Lower lobe of right lung (tissue), 2 donors: Measurements from ENCODE around the gene CCR7. TPM values are rescaled to one million over a fixed set of nuclear protein-coding genes. Genes with fewer than 3 reads are reported as not detected.
"Not testable (repeated sequence)": the region's sequence is repeated elsewhere in the genome, so short reads cannot be mapped to it uniquely, and the experiment has no call there.

Experiments
- ATAC-seq, 2 donors: fragments of 200-7000 bp; cut with Tn5 transposase; one replicate each; pipeline ENCODE4 v1.9.1; 2020 to 2022; ENCODE audit warnings: mild to moderate bottlenecking in 2 of 2, moderate library complexity in 2 of 2
- DNase-seq: peaks from one replicate; pipeline ENCODE4 v3.0.0-alpha.2; 2020
- H3K27ac ChIP-seq: fragments of 200-600 bp; one replicate; pipeline ENCODE4 v1.8.0; 2022
- H3K27me3 ChIP-seq: fragments of 200-600 bp; one replicate; pipeline ENCODE4 v1.8.0; 2022; ENCODE audit warnings: low read depth
- H3K36me3 ChIP-seq: fragments of 200-600 bp; one replicate; pipeline ENCODE4 v1.8.0; 2022; ENCODE audit warnings: mild to moderate bottlenecking
- H3K4me1 ChIP-seq: fragments of 200-600 bp; one replicate; pipeline ENCODE4 v1.8.0; 2022
- H3K4me3 ChIP-seq: fragments of 200-600 bp; one replicate; pipeline ENCODE4 v1.8.0; 2022; ENCODE audit warnings: mild to moderate bottlenecking
- H3K9me3 ChIP-seq: fragments of 200-600 bp; one replicate; pipeline ENCODE4 v1.8.0; 2022
- CTCF ChIP-seq: fragments of 200-600 bp; IDR thresholded peaks from one replicate; pipeline ENCODE4 v1.8.0; 2022; ENCODE audit warnings: antibody characterized with exemption, mild to moderate bottlenecking
- intact Hi-C: fragments of 100-400 bp; cut with DNase I; formaldehyde crosslinking; loops from one replicate; pipeline ENCODE4 v1.11.0; 2022
- total RNA-seq: library from RNA; stranded (reverse); fragmentation: NEBNext Ultra II Directional; extraction: Animal tissue kit (Norgen Biotek cat#: 25700); gene quantifications from one replicate; pipeline ENCODE4 v1.2.1, GENCODE V29; 2021
- donor health status: DM: no; HTN: yes; CAD: no; lungs with severe emphysema.

The CCR7 gene
- total RNA-seq, 1 donor from 2014 or later, result 2.2 TPM

- Histone ChIP-seq H3K27me3 (no peaks in the 10 kb centered on the region), H3K4me1 (peaks cover 5% of the 10 kb centered on the region), H3K27ac (no peak overlapping the region), H3K9me3 (no peaks in the 10 kb centered on the region), H3K4me3 (no peak overlapping the region), H3K36me3 (no peaks in the 10 kb centered on the region)
- intact Hi-C loops, result no loop called here
- DNase-seq (no peak), ATAC-seq (no peak)
- TF ChIP-seq CTCF, result no peak
Measured at GRCh38 chr17:40590742-40591141, 25.5 kb upstream of the CCR7 start.

- Histone ChIP-seq H3K4me1 (peaks cover 5% of the 10 kb centered on the region), H3K27ac (peak overlapping the region; percentile 21), H3K4me3 (no peak overlapping the region), H3K9me3 (peaks cover 5% of the 10 kb centered on the region), H3K27me3 (no peaks in the 10 kb centered on the region), H3K36me3 (no peaks in the 10 kb centered on the region)
- no peak for TF ChIP-seq CTCF
- ATAC-seq (no peak), DNase-seq (no peak)
- intact Hi-C loops, result no loop called here
Measured at GRCh38 chr17:40588552-40588951, 23.3 kb upstream of the CCR7 start.

- DNase-seq, intact Hi-C loops: not testable (repeated sequence)
Measured at GRCh38 chr17:40586264-40586663, 21.0 kb upstream of the CCR7 start.

GRCh38 chr17:40584950-40585349 lies 19.7 kb upstream of the CCR7 start:
- intact Hi-C loops, H3K27me3 ChIP-seq, H3K36me3 ChIP-seq, H3K27ac ChIP-seq, H3K4me3 ChIP-seq, ATAC-seq, DNase-seq, H3K9me3 ChIP-seq: not testable (repeated sequence)
- H3K4me1 ChIP-seq, result peaks cover 27% of the 10 kb centered on the region

More at GRCh38 chr17:40586264-40586663, 21.0 kb upstream of the CCR7 start:
- H3K36me3 ChIP-seq, H3K9me3 ChIP-seq, H3K27me3 ChIP-seq, H3K4me3 ChIP-seq, H3K27ac ChIP-seq, ATAC-seq: not testable (repeated sequence)
- peaks cover 27% of the 10 kb centered on the region for H3K4me1 ChIP-seq

GRCh38 chr17:40582328-40582901 lies 17.1 kb upstream of the CCR7 start:
- peak; percentile 76 for DNase-seq
- intact Hi-C loops, result no loop called here
- Histone ChIP-seq H3K4me1 (peaks cover 22% of the 10 kb centered on the region), H3K36me3 (no peaks in the 10 kb centered on the region), H3K27ac (peak overlapping the region; percentile 74), H3K4me3 (no peak overlapping the region), H3K9me3 (peaks cover 5% of the 10 kb centered on the region), H3K27me3 (no peaks in the 10 kb centered on the region)
- peak; percentile 76 to 86 for ATAC-seq
- no peak for TF ChIP-seq CTCF

GRCh38 chr17:40580140-40580539 lies 14.9 kb upstream of the CCR7 start:
- peaks cover 22% of the 10 kb centered on the region for H3K4me1 ChIP-seq
- no peaks in the 10 kb centered on the region for H3K36me3 ChIP-seq
- intact Hi-C loops, result no loop called here
- no peak overlapping the region for H3K4me3 ChIP-seq
- no peak overlapping the region for H3K27ac ChIP-seq
- ATAC-seq (no peak), DNase-seq (no peak)
- TF ChIP-seq CTCF, result no peak
- no peaks in the 10 kb centered on the region for H3K27me3 ChIP-seq
- H3K9me3 ChIP-seq, result peaks cover 5% of the 10 kb centered on the region
